H54 (cell line): ENCODE data around the gene UBAP2.
"Not testable (repeated sequence)": the region's sequence is repeated elsewhere in the genome, so short reads cannot be mapped to it uniquely, and the experiment has no call there.

ENCODE experiments used
- DNase-seq: peaks from one replicate; pipeline ENCODE4 v3.0.0; 2011; ENCODE audit warnings: low spot score, mixed read lengths; ENCODE audit not compliant: insufficient read length
- FAIRE-seq: peaks from 3 replicates; lab custom pipeline; 2011; peaks lifted over from hg19 to GRCh38; lab: Jason Lieb, UNC
- POLR2A ChIP-seq: IDR thresholded peaks from 2 replicates; pipeline ENCODE4 v1.6.1; 2011; ENCODE audit warnings: low read depth, mild to moderate bottlenecking, low read length

Gene UBAP2

DNA sequence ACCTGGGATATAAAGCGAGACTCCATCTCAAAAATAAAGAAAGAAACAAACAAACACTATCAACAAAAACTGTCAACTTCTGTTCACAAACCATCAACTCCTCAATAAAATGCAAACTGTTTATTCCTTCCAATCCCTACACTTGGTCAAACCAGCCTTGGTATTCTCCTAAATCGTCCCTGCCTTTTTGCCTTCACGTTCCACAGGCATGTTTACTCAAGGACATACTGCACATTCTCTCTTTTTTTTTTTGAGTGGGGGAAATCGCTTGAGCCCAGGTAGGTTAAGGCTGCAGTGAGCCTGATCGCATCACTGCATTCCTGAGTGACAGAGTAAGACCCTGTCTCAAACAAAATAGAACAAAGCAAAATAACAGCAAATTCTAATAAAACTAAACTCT, 13.0 kb downstream of the UBAP2 start:
- DNase-seq, result no peak
- FAIRE-seq, result no peak
- TF ChIP-seq POLR2A, result no peak

DNA sequence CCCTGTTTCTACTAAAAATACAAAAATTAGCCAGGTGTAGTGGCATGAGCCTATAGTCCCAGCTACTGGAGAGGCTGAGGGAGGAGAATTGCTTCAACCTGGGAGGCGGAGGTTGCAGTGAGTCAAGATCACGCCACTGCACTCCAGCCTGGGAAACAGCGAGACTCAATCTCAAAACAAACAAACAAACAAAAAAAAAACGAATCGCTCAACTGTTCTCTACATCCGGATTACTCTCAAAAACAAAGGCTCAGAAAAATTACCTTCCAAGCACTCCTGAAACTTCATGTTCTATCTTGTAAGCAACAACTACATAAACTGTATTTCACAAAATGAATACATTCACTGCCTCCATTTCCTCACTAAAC, 14.0 kb downstream of the UBAP2 start:
- FAIRE-seq, result no peak
- no peak for TF ChIP-seq POLR2A
- no peak for DNase-seq

DNA sequence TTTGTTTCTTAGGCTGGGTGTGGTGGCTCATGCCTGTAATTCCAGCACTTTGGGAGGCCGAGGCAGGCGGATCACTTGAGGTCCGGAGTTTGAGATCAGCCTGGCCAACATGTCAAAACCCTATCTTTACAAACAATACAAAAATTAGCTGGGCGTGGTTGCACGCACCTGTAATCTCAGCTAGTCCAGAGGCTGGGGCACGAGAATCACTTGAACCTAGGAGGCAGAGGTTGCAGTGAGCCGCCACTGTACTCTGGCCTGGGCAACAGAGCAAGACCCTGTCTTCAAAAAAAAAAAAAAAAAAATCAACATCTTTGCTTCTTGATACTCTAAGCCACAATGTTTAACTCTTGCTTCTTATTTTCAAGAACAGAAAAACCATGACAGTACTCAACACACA, 16.1 kb downstream of the UBAP2 start:
- FAIRE-seq (no peak), DNase-seq (no peak)
- no peak for TF ChIP-seq POLR2A

DNA sequence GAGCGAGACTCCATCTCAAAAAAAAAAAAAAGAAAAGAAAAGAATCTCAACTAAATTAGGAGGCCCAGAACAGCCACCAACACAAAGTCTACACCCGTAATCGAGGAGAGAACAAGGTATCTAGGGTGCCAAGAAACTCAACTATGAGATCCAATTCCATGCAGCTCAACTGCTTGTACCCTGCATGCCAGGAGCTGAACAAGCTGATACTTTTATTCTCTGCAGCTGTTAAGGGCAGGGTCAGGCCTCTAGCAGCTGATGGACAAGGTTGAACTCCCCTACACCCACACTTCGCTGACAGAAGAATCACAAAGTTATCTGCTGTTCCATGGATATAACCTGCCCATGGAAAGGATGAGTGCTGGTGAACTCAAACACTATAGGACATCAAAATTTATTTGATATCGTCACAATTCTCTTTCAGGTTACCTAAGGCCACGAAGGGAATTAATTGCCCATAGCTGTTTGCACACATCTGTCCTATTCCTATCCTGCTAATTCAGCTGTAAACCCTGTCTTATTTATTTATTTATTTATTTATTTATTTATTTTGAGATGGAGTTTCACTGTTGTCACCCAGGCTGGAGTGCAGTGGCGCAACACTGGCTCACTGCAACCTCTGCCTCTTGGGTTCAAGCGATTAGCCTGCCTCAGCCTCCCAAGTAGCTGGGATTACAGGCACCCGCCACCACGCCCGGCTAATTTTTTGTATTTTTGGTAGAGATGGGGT, 20.7 kb downstream of the UBAP2 start:
- no peak for TF ChIP-seq POLR2A
- no peak for FAIRE-seq
- no peak for DNase-seq

GRCh38 chr9:34025811-34026210, 22.9 kb downstream of the UBAP2 start:
- DNase-seq (no peak), FAIRE-seq (no peak)
- no peak for TF ChIP-seq POLR2A

GRCh38 chr9:34025062-34025461, 23.6 kb downstream of the UBAP2 start:
- TF ChIP-seq POLR2A, result no peak
- no peak for DNase-seq
- no peak for FAIRE-seq

DNA sequence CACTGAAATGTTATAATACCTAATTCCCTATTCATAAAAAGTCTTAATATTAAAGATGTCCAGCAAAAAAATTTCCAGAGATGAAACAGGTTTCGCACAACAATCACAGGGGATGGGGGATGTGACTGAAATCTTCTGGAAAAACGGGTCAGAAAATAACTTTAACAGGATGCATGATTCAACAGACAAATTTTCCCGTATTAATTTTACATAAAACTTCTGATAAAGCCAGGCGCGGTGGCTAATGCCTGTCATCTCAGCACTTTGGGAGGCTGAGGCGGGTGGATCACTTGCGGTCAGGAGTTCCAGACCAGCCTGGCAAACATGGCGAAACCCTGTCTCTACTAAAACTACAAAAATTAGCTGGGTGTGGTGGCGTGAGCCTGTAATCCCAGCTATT, 24.2 kb downstream of the UBAP2 start:
- DNase-seq, FAIRE-seq: not testable (repeated sequence)

- FAIRE-seq, result no peak
- TF ChIP-seq POLR2A, result no peak
- no peak for DNase-seq
Measured at GRCh38 chr9:34016149-34016548, 32.5 kb downstream of the UBAP2 start.

- DNase-seq (no peak), FAIRE-seq (no peak)
Measured at GRCh38 chr9:34010979-34011378, 37.7 kb downstream of the UBAP2 start.

GRCh38 chr9:34001951-34002350, 46.7 kb downstream of the UBAP2 start:
- DNase-seq, result no peak
- FAIRE-seq, result no peak
- TF ChIP-seq POLR2A, result no peak

More at GRCh38 chr9:34010979-34011378, 37.7 kb downstream of the UBAP2 start:
- TF ChIP-seq POLR2A, result no peak

DNA sequence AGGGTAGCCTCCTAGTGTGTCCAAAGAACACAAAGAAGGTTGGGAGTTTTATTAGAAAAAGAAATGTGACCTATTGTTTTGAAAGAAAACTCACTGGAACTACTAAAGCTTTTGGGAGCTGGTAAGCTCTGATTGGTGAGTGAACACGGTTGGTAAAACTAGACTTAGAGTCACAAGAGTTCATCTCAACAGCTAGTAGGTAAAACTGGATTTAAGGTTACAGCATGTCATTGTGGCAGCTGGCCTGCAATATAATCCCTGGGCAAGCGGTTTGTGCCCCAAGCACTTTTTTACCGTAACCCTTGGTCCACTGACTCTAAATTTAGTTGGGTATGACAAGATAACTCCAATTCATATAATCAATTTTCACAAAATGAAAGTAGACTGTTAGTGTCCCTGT, 47.4 kb downstream of the UBAP2 start:
- FAIRE-seq (no peak), DNase-seq (no peak)
- no peak for TF ChIP-seq POLR2A

DNA sequence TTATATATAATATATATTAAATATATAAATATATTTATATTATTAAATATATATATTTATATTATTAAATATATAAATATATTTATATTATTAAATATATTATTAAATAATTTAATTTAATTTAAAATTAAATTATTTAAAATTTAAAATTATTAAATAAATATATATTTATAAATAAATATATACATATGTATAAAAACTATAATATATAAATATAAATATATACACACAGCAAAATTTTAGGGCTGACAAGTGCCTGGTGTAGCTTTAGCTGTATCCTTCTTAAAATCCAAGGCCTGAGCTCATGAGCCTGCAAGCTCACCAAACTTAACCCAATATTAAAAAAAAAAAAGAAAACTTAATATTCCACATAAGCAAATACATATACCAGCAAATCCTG, 53.2 kb downstream of the UBAP2 start:
- FAIRE-seq, result no peak

DNA sequence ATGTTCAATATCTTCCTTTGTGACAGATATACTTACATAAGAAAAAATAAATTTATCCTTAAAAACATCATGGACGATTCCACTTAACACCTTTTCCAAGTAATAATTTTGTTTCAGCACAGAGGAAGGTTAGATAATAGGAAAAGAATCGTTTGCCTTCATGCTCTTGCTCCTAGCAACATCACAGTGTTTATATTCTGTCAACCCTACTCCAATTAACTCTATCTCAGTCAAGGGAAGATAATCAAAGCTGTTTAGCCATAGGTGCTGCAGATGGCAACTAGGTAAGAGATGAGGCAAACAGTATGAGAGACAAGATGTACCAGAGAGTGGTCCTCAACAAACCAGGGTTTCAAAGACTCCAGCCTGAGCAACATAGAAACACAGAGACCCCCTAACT, 55.6 kb downstream of the UBAP2 start:
- FAIRE-seq (no peak), DNase-seq (no peak)
- no peak for TF ChIP-seq POLR2A

More for the DNA sequence above, 53.2 kb downstream of the UBAP2 start:
- no peak for DNase-seq
- TF ChIP-seq POLR2A, result no peak

DNA sequence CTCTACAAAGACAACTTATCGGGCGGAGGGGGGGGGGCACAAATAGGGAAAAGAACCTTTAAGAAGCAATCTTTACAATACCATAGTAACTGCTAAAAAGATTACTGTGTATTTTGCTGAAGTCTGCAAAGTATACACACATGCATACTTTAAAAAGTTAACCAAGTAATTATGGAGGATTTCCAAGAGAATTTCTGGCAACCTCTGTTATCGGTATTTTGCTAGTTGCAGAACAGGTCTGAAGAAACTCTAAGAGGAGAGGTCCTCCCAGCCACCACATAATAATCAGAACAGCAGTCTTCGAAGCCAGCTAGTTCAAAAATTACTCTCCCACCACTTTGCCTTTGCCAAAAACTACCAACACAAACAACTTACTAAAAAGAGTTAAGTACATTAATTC, 56.1 kb downstream of the UBAP2 start:
- FAIRE-seq (no peak), DNase-seq (no peak)
- no peak for TF ChIP-seq POLR2A

DNA sequence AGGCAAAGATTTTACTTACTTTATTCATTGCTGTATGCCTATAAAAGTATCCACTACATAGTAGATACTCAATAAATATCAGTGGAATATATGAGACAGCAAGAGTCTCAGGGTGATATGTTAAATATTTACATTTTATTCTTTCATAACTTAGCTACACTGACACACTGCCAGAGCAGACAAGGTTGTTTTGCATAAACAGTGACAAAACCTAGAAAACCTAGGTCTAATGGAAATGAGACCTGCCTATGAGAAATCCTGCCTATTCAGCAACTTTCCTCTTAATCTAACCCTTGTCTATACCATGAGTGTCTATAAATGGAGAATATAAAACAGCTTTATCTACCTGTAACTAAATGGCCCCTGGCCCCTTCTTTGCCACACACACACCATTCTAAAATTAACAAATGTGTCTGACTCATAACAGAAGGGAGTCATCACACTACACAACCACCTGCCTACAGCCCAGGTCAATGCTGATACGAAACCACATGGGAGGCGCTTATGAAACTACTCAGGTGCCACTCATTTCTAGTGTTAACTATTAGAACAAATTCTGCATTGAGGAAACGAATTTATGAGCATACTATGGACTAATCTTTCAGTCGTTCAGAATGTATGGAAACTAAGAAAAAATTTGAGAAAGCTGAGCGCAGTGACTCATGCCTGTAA, 60.3 kb downstream of the UBAP2 start:
- no peak for TF ChIP-seq POLR2A
- DNase-seq (no peak), FAIRE-seq (no peak)
